Right atrium auricular region (tissue), 2 donors: ENCODE data around the gene LSM4. TPM values are rescaled to one million over a fixed set of nuclear protein-coding genes. Genes with fewer than 3 reads are reported as not detected.

ENCODE experiments used
- DNase-seq: peaks from one replicate; pipeline ENCODE4 v3.0.0-alpha.2; 2019; ENCODE audit warnings: low spot score
- H3K27ac ChIP-seq, 2 donors: fragments of 200-600 bp; sonication (generic); 1 replicate in 1 of 2; 2 replicates in 1 of 2; pipeline ENCODE4 v1.5.1; 2016 to 2019
- H3K27me3 ChIP-seq, 2 donors: fragments of 200-600 bp; sonication (generic); one replicate each; pipeline versions ENCODE4 v1.5.1 to v1.6.0; 2017 to 2019
- H3K36me3 ChIP-seq: fragments of 200-600 bp; sonication (generic); one replicate; pipeline ENCODE4 v1.5.1; 2016
- H3K4me1 ChIP-seq, 2 donors: fragments of 200-600 bp; sonication (generic); one replicate each; pipeline versions ENCODE4 v1.5.1 to v1.6.0; 2017 to 2019
- H3K4me3 ChIP-seq, 2 donors: fragments of 200-600 bp; sonication (generic); 1 replicate in 1 of 2; 2 replicates in 1 of 2; pipeline ENCODE4 v1.5.1; 2017 to 2019; ENCODE audit warnings: mild to moderate bottlenecking in 1 of 2, moderate library complexity in 1 of 2
- H3K9me3 ChIP-seq, 2 donors: fragments of 200-600 bp; sonication (generic); one replicate each; pipeline ENCODE4 v1.5.1; 2019
- total RNA-seq, 2 donors: library from RNA; depleted of rRNA; stranded (reverse); fragments of >200 nt; gene quantifications; one replicate each; pipeline ENCODE4 v1.1.0, GENCODE V29; 2016
- TF ChIP-seq, protein P1 (sequence below), 2 donors: fragments of 200-600 bp; sonication (generic); IDR thresholded peaks; one replicate each; pipeline ENCODE4 v1.5.1; 2019; ENCODE audit warnings: antibody characterized with exemption in 2 of 2

LSM4 gene
- total RNA-seq, 2 donors from 2014 or later: 68.5 to 97.3 TPM

- no peaks in the 10 kb centered on the region for H3K9me3 ChIP-seq
- TF ChIP-seq, protein P1, sequence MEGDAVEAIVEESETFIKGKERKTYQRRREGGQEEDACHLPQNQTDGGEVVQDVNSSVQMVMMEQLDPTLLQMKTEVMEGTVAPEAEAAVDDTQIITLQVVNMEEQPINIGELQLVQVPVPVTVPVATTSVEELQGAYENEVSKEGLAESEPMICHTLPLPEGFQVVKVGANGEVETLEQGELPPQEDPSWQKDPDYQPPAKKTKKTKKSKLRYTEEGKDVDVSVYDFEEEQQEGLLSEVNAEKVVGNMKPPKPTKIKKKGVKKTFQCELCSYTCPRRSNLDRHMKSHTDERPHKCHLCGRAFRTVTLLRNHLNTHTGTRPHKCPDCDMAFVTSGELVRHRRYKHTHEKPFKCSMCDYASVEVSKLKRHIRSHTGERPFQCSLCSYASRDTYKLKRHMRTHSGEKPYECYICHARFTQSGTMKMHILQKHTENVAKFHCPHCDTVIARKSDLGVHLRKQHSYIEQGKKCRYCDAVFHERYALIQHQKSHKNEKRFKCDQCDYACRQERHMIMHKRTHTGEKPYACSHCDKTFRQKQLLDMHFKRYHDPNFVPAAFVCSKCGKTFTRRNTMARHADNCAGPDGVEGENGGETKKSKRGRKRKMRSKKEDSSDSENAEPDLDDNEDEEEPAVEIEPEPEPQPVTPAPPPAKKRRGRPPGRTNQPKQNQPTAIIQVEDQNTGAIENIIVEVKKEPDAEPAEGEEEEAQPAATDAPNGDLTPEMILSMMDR (IDR thresholded peaks at IDR 0.05): no peak
- no peak overlapping the region for H3K4me3 ChIP-seq
- peaks cover 0 to 14% of the 10 kb centered on the region in 2 donors for H3K4me1 ChIP-seq
- no peak overlapping the region for H3K27ac ChIP-seq
- H3K27me3 ChIP-seq: no peaks in the 10 kb centered on the region
- no peak for DNase-seq
- H3K36me3 ChIP-seq: peaks cover 19% of the 10 kb centered on the region
Observed at GRCh38 chr19:18270326-18270725, 52.5 kb downstream of the LSM4 start.

DNA sequence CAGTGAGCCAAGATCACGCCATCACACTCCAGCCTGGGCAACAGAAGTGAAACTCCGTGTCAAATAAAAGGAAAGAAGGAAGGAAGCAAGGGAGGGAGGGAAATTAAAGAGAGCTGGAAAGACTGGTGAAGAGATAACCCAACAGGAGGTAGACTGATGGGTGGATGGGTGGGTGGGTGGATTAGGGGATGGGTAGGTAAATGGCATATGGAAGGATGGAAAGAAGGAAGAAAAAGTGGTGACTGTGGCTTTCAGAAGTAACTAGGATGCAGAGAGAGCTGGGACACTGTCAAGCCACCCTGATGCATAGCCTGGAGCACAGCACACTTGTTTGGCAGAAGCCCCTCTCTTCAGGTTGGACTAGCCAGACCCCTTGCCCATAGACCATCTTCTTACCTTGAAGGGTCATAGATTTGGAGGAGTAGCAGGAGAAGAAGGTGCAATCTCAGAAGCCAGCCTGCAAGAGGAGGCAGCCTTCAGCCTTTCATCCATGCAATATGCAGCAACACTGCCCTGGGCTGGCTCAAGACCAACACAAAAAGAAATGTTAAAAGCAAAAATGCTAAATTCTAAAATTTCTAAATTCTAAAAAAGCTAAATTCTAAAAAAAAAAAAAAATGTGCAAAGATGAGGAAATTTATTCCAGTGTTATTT is 53.7 kb downstream of the LSM4 start:
- peaks cover 0 to 3% of the 10 kb centered on the region in 2 donors for H3K4me1 ChIP-seq
- H3K9me3 ChIP-seq: no peaks in the 10 kb centered on the region
- peaks cover 19% of the 10 kb centered on the region for H3K36me3 ChIP-seq
- TF ChIP-seq, protein P1 (IDR thresholded peaks at IDR 0.05): no peak
- no peak for DNase-seq
- no peak overlapping the region for H3K27ac ChIP-seq
- H3K4me3 ChIP-seq: no peak overlapping the region
- no peaks in the 10 kb centered on the region for H3K27me3 ChIP-seq

- DNase-seq: no peak
- Histone ChIP-seq H3K4me1 (no peaks in the 10 kb centered on the region), H3K36me3 (peaks cover 19% of the 10 kb centered on the region), H3K4me3 (no peak overlapping the region), H3K27me3 (no peaks in the 10 kb centered on the region), H3K27ac (no peak overlapping the region), H3K9me3 (no peaks in the 10 kb centered on the region)
- TF ChIP-seq, protein P1 (IDR thresholded peaks at IDR 0.05): no peak
Observed at GRCh38 chr19:18266771-18267686, 55.8 kb downstream of the LSM4 start.

DNA sequence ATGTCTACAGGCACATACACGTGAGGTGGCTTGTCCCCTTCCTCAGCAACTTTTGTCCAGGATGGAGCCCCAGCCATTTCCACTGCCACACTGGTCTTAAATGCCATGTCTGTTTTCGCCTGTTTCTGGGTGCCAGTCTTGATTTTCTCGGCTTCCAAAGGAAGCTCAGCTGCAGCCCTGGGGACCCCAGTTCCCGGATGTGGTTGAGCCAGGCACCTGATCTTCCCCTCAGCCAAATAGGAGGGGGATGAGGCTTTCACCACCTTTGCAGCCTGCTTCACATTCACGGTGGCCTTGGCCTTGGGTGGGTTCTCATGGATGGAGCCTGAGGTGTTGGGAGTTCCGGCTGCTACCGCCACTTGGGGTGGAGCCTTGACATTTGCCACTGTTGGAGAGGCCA is 57.3 kb downstream of the LSM4 start:
- DNase-seq: no peak
- no peaks in the 10 kb centered on the region for H3K4me1 ChIP-seq
- no peak overlapping the region for H3K4me3 ChIP-seq
- no peaks in the 10 kb centered on the region for H3K27me3 ChIP-seq
- H3K27ac ChIP-seq: no peak overlapping the region
- H3K9me3 ChIP-seq: no peaks in the 10 kb centered on the region
- H3K36me3 ChIP-seq: peaks cover 19% of the 10 kb centered on the region
- TF ChIP-seq, protein P1 (IDR thresholded peaks at IDR 0.05): no peak

GRCh38 chr19:18264971-18265540 is 57.8 kb downstream of the LSM4 start:
- no peaks in the 10 kb centered on the region for H3K9me3 ChIP-seq
- H3K27me3 ChIP-seq: no peaks in the 10 kb centered on the region
- no peak overlapping the region for H3K4me3 ChIP-seq
- TF ChIP-seq, protein P1 (IDR thresholded peaks at IDR 0.05): no peak
- H3K27ac ChIP-seq: no peak overlapping the region
- no peak for DNase-seq
- no peaks in the 10 kb centered on the region for H3K4me1 ChIP-seq
- H3K36me3 ChIP-seq: peaks cover 19% of the 10 kb centered on the region
